NT2/D1 (cell line): Measurements from ENCODE around the gene NME7.

Experiments used
- DNase-seq: peaks from one replicate; pipeline ENCODE4 v3.0.0-alpha.2; 2011; ENCODE audit warnings: low read depth, low spot score
- H3K27me3 ChIP-seq: 2 replicates; pipeline ENCODE4 v1.6.0; 2011; ENCODE audit warnings: mild to moderate bottlenecking; ENCODE audit not compliant: insufficient read length, insufficient read depth
- H3K36me3 ChIP-seq: 2 replicates; pipeline ENCODE4 v1.6.1; 2011; ENCODE audit warnings: mild to moderate bottlenecking, low read length, mixed read lengths; ENCODE audit not compliant: insufficient read depth, insufficient read length
- H3K4me1 ChIP-seq: 2 replicates; pipeline ENCODE4 v1.5.1; 2011; ENCODE audit not compliant: insufficient read depth, insufficient read length
- H3K4me3 ChIP-seq: 2 replicates; pipeline ENCODE4 v1.5.1; 2011; ENCODE audit warnings: low read depth; ENCODE audit not compliant: insufficient read length
- H3K9ac ChIP-seq: 2 replicates; pipeline ENCODE4 v1.6.0; 2011; ENCODE audit warnings: low read depth; ENCODE audit not compliant: insufficient read length
- H3K9me3 ChIP-seq: 2 replicates; pipeline ENCODE4 v1.5.1; 2011; ENCODE audit warnings: mild to moderate bottlenecking, low read length; ENCODE audit not compliant: insufficient read depth
- SUZ12 ChIP-seq: IDR thresholded peaks from 2 replicates; pipeline ENCODE4 v1.6.1; 2011; ENCODE audit not compliant: insufficient read length, insufficient read depth; ENCODE audit errors: extremely low read depth
- YY1 ChIP-seq: IDR thresholded peaks from 2 replicates; pipeline ENCODE4 v1.6.1; 2011; ENCODE audit not compliant: insufficient read length, insufficient read depth
- ZNF274 ChIP-seq: IDR thresholded peaks from 2 replicates; pipeline ENCODE4 v1.6.1; 2011; ENCODE audit warnings: mild to moderate bottlenecking, low read depth, low read length

The NME7 gene

GRCh38 chr1:169105087-169105433, 262.5 kb downstream of the NME7 start:
- Histone ChIP-seq H3K9me3 (no peaks in the 10 kb centered on the region), H3K4me1 (peaks cover 16% of the 10 kb centered on the region), H3K27me3 (peaks cover 28% of the 10 kb centered on the region), H3K4me3 (peak overlapping the region; percentile 63), H3K36me3 (peaks cover 5% of the 10 kb centered on the region), H3K9ac (peak overlapping the region; percentile 84)
- DNase-seq: no peak
- TF ChIP-seq ZNF274 (no peak), YY1 (no peak), SUZ12 (no peak)

- no peak for TF ChIP-seq YY1
- TF ChIP-seq SUZ12: no peak
- TF ChIP-seq ZNF274: no peak
- Histone ChIP-seq H3K4me3 (no peak overlapping the region), H3K4me1 (peaks cover 16% of the 10 kb centered on the region), H3K27me3 (peaks cover 28% of the 10 kb centered on the region), H3K9ac (no peak overlapping the region), H3K36me3 (peaks cover 3% of the 10 kb centered on the region), H3K9me3 (no peaks in the 10 kb centered on the region)
- no peak for DNase-seq
These were observed 264.1 kb downstream of the NME7 start for GRCh38 chr1:169103480-169103893.

- Histone ChIP-seq H3K4me3 (no peak overlapping the region), H3K27me3 (peaks cover 28% of the 10 kb centered on the region), H3K4me1 (peaks cover 16% of the 10 kb centered on the region), H3K9me3 (no peaks in the 10 kb centered on the region), H3K36me3 (no peaks in the 10 kb centered on the region), H3K9ac (no peak overlapping the region)
- no peak for TF ChIP-seq SUZ12
- TF ChIP-seq ZNF274: no peak
- TF ChIP-seq YY1: no peak
- no peak for DNase-seq
These were observed 264.6 kb downstream of the NME7 start for GRCh38 chr1:169103002-169103401.

- H3K4me1 ChIP-seq: peaks cover 16% of the 10 kb centered on the region
- no peaks in the 10 kb centered on the region for H3K36me3 ChIP-seq
- H3K9me3 ChIP-seq: no peaks in the 10 kb centered on the region
- no peak for DNase-seq
- no peak overlapping the region for H3K4me3 ChIP-seq
- TF ChIP-seq SUZ12 (no peak), YY1 (no peak), ZNF274 (no peak)
- peaks cover 28% of the 10 kb centered on the region for H3K27me3 ChIP-seq
- no peak overlapping the region for H3K9ac ChIP-seq
These were observed 265.0 kb downstream of the NME7 start for GRCh38 chr1:169102567-169102966.

- H3K9me3 ChIP-seq: no peaks in the 10 kb centered on the region
- peaks cover 16% of the 10 kb centered on the region for H3K4me1 ChIP-seq
- no peak overlapping the region for H3K4me3 ChIP-seq
- no peak overlapping the region for H3K9ac ChIP-seq
- DNase-seq: no peak
- TF ChIP-seq SUZ12 (no peak), YY1 (no peak), ZNF274 (no peak)
- no peaks in the 10 kb centered on the region for H3K36me3 ChIP-seq
- peaks cover 25% of the 10 kb centered on the region for H3K27me3 ChIP-seq
These were observed 266.9 kb downstream of the NME7 start for GRCh38 chr1:169100651-169101088.

- Histone ChIP-seq H3K36me3 (no peaks in the 10 kb centered on the region), H3K9ac (no peak overlapping the region), H3K4me1 (peaks cover 13% of the 10 kb centered on the region), H3K4me3 (no peak overlapping the region), H3K9me3 (no peaks in the 10 kb centered on the region), H3K27me3 (peaks cover 21% of the 10 kb centered on the region)
- no peak for DNase-seq
- TF ChIP-seq ZNF274 (no peak), SUZ12 (no peak), YY1 (no peak)
These were observed 267.4 kb downstream of the NME7 start for GRCh38 chr1:169100208-169100607.

- Histone ChIP-seq H3K9me3 (no peaks in the 10 kb centered on the region), H3K27me3 (peaks cover 14% of the 10 kb centered on the region), H3K4me1 (peaks cover 9% of the 10 kb centered on the region), H3K4me3 (no peak overlapping the region), H3K9ac (no peak overlapping the region), H3K36me3 (no peaks in the 10 kb centered on the region)
- no peak for DNase-seq
- TF ChIP-seq ZNF274: no peak
- no peak for TF ChIP-seq SUZ12
- no peak for TF ChIP-seq YY1
These were observed 268.0 kb downstream of the NME7 start for GRCh38 chr1:169099561-169099960.

GRCh38 chr1:169098380-169098779, 269.2 kb downstream of the NME7 start:
- peaks cover 9% of the 10 kb centered on the region for H3K4me1 ChIP-seq

More at GRCh38 chr1:169098380-169098779, 269.2 kb downstream of the NME7 start:
- no peaks in the 10 kb centered on the region for H3K36me3 ChIP-seq
- H3K27me3 ChIP-seq: peaks cover 3% of the 10 kb centered on the region
- no peak for DNase-seq
- H3K9ac ChIP-seq: no peak overlapping the region
- no peak overlapping the region for H3K4me3 ChIP-seq
- no peak for TF ChIP-seq ZNF274
- TF ChIP-seq YY1: no peak
- TF ChIP-seq SUZ12: no peak
- no peaks in the 10 kb centered on the region for H3K9me3 ChIP-seq
